Common myeloid progenitor, CD34-positive (primary cell): ENCODE measurements around the gene TMEM181.

Source experiments
- CTCF ChIA-PET: fragments of 350-600 bp; sonication (Branson Sonifier 250); formaldehyde crosslinking; loops from one replicate; lab custom pipeline; 2021; ENCODE audit warnings: antibody characterized with exemption; lab: Charles Lee
- POLR2A ChIA-PET: fragments of 350-600 bp; sonication (Branson Sonifier 250); formaldehyde crosslinking; loops from one replicate; lab custom pipeline; 2021; ENCODE audit warnings: antibody characterized with exemption; lab: Charles Lee
- DNase-seq, 3 donors: peaks; one replicate each; pipeline versions ENCODE4 v3.0.0 to v3.0.0-alpha.2; 2013
- H3K27ac ChIP-seq, 2 experiments: 1 replicate in 1 of 2; 2 replicates in 1 of 2; pipeline ENCODE4 v1.7.0; 2013; ENCODE audit warnings: inconsistent platforms in 2 of 2, low read length in 2 of 2, mild to moderate bottlenecking in 2 of 2, low read depth in 1 of 2, moderate library complexity in 1 of 2; ENCODE audit not compliant: severe bottlenecking in 2 of 2, insufficient read depth in 1 of 2, poor library complexity in 1 of 2
- H3K27me3 ChIP-seq, 5 experiments: replicated peaks in 2 of 5; 1 replicate in 3 of 5; 2 replicates in 2 of 5; pipeline versions ENCODE4 v1.6.1 to v1.7.0; 2013; ENCODE audit warnings: low read length in 4 of 5, mild to moderate bottlenecking in 2 of 5, moderate library complexity in 2 of 5, inconsistent platforms in 1 of 5; ENCODE audit not compliant: insufficient read depth in 5 of 5, control insufficient read depth in 4 of 5
- H3K36me3 ChIP-seq, 4 experiments: 1 replicate in 2 of 4; 2 replicates in 2 of 4; pipeline versions ENCODE4 v1.6.1 to v1.7.0; 2013; ENCODE audit warnings: low read length in 3 of 4, control low read depth in 1 of 4, mild to moderate bottlenecking in 1 of 4; ENCODE audit not compliant: control insufficient read depth in 4 of 4, insufficient read depth in 4 of 4
- H3K4me1 ChIP-seq, 4 experiments: 1 replicate in 3 of 4; 2 replicates in 1 of 4; pipeline versions ENCODE4 v1.6.1 to v1.7.1; 2013; ENCODE audit warnings: low read length in 3 of 4, mild to moderate bottlenecking in 3 of 4, control low read depth in 1 of 4, inconsistent platforms in 1 of 4, moderate library complexity in 1 of 4; ENCODE audit not compliant: control insufficient read depth in 4 of 4, insufficient read depth in 4 of 4; ENCODE audit errors: control extremely low read depth in 1 of 4
- H3K4me3 ChIP-seq, 7 experiments: 1 replicate in 4 of 7; 2 replicates in 3 of 7; pipeline versions ENCODE4 v1.5.1 to v1.7.0; 2013; ENCODE audit warnings: mild to moderate bottlenecking in 7 of 7, low read length in 6 of 7, moderate library complexity in 6 of 7, inconsistent platforms in 2 of 7, low read depth in 2 of 7, control low read depth in 1 of 7; ENCODE audit not compliant: insufficient read depth in 4 of 7, control insufficient read depth in 1 of 7; ENCODE audit errors: extremely low read depth in 1 of 7
- H3K9me3 ChIP-seq, 5 experiments: 1 replicate in 4 of 5; 2 replicates in 1 of 5; pipeline versions ENCODE4 v1.6.1 to v1.7.1; 2013; ENCODE audit warnings: low read length in 4 of 5, mild to moderate bottlenecking in 2 of 5, inconsistent platforms in 1 of 5, low read depth in 1 of 5, moderate library complexity in 1 of 5; ENCODE audit not compliant: control insufficient read depth in 4 of 5, insufficient read depth in 2 of 5; ENCODE audit errors: control extremely low read depth in 1 of 5
- WGBS: methylation state at CpG from one replicate; pipeline ENCODE4 v1.1.5; 2013; ENCODE audit not compliant: insufficient coverage; 5-methylcytosine and 5-hydroxymethylcytosine counted together

The TMEM181 gene

DNA sequence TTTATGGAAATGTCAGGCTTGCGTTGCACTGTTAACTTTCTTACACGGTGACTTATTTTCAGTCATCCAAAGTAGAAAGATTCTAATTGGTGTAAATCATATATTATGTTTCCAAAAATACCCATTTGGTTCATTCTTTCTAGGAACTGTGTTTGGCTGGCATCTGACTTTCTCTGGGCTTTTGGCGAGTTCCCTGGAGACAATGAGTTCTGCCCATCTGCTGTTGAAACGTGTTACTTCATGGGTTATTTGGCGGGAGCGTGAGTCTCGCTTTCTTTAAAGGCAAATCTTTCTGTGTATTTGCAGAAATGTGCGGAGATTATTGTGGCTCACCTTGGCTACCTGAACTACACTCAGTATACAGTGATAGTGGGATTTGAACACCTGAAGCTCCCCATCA, 29.5 kb downstream of the TMEM181 start:
- Histone ChIP-seq H3K4me1 (no peaks in the 10 kb centered on the region), H3K4me3 (no peak overlapping the region), H3K27me3 (no peaks in the 10 kb centered on the region), H3K9me3 (peaks cover 0 to 14% (median 0%) of the 10 kb centered on the region in 5 experiments), H3K36me3 (peaks cover 19 to 94% (median 67%) of the 10 kb centered on the region in 4 experiments), H3K27ac (no peak overlapping the region)
- DNase-seq = no peak
- CTCF ChIA-PET = interaction anchor here (1.2 to 1.4 kb wide), 2 partner anchors 89 to 375 kb away, joined by 3 to 8 read pairs; no protein-coding TSS in a partner anchor
- 100% methylated on average over 4 of the region's 8 CpGs for WGBS
- POLR2A ChIA-PET = no interaction called here

DNA sequence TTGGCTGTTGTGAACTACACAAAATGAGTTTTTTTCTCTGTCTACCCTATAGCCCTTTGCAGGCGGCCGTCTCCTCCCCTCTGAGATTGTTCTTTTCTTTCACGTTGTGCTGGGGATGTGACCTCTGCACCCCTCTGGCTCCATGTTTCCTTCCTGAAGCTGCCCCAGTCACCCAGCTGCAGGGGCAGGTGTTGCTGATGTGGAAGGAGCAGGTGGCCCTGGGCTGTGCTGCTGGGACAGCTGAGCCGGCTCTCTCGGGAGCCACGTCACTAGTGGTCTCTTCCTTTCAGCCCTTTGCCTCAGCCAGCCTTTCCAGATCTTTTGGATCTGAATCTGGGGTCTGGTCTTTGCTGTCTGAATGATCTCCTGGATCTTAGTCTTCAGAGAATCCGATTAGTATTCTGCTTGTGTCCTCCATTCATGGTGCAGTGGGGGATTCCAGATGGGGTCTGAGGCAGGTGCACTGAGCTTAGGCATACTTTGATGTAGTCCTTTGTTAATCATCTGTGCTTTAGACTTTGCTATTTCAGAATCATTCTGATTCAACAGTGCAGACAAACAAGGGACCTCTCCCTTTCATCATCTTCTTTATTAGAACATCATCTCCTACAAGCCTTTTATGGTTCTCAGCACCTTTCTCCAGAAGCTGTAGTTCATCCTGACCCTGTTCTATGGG, 31.4 kb downstream of the TMEM181 start:
- CTCF ChIA-PET = interaction anchor here (1.3 to 1.6 kb wide), 2 partner anchors 100 to 383 kb away, joined by 3 to 4 read pairs; no protein-coding TSS in a partner anchor
- Histone ChIP-seq H3K9me3 (peaks cover 0 to 7% (median 0%) of the 10 kb centered on the region in 5 experiments), H3K36me3 (peaks cover 10 to 87% (median 56%) of the 10 kb centered on the region in 4 experiments), H3K27me3 (no peaks in the 10 kb centered on the region), H3K4me1 (no peaks in the 10 kb centered on the region), H3K27ac (no peak overlapping the region), H3K4me3 (no peak overlapping the region)
- WGBS = 100% methylated on average over 5 of the region's 7 CpGs
- DNase-seq = no peak
- POLR2A ChIA-PET = interaction anchor here (0.6 kb wide), 1 partner anchor 15 kb away, joined by 3 read pairs; no protein-coding TSS in a partner anchor

DNA sequence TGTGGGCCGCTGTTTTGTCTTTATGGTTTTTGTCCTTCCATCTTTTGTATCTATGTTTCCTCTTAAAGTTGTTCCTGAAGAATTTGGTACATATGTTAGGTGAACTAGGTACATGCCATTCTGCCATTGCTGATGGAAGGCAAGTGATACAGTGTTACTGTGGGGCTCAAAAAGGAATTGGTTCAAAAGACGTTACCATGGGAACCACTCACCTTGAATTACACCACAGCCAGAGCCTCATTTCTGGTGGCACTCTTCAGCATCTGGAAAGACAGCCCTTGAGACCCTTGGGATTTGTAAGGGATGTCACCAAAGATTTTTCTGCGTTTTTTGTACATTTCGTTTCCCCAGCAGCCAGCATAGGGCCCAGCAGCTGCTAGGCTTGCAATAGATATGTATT, 31.9 kb downstream of the TMEM181 start:
- no peaks in the 10 kb centered on the region for H3K4me1 ChIP-seq
- no peak overlapping the region for H3K4me3 ChIP-seq
- WGBS = no CpG with 5 or more reads among the region's 4 CpGs
- H3K27me3 ChIP-seq = no peaks in the 10 kb centered on the region
- DNase-seq = no peak
- ChIA-PET CTCF (interaction anchor here (0.6 to 1.6 kb wide), 4 partner anchors 99 to 383 kb away, joined by 3 to 4 read pairs (median 3); no protein-coding TSS in a partner anchor), POLR2A (interaction anchor here (0.6 kb wide), 1 partner anchor 15 kb away, joined by 3 read pairs; no protein-coding TSS in a partner anchor)
- peaks cover 0 to 2% (median 0%) of the 10 kb centered on the region in 5 experiments for H3K9me3 ChIP-seq
- no peak overlapping the region for H3K27ac ChIP-seq
- peaks cover 5 to 86% (median 54%) of the 10 kb centered on the region in 4 experiments for H3K36me3 ChIP-seq

DNA sequence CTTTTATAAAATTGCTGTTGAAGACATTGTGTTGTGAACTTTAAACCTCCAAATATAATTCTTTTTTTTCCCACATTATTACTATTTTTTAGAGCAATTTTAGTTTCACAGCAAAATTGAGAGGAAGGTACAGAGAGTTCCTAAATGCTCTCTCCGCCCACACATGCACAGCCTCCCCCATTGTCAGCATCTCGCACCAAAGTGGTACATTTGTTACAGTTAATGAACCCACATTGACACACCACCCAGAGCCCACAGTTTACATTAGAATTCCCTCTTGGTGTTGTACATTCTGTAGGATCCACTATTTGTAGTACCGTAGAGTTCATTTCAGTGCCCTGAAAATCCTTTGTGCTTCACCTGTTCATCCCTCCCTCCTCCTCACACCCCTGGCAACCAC, 33.8 kb downstream of the TMEM181 start:
- H3K27ac ChIP-seq = no peak overlapping the region
- CTCF ChIA-PET = interaction anchor here (0.6 to 3.3 kb wide), 7 partner anchors 10 to 380 kb away, joined by 3 to 13 read pairs (median 7); no protein-coding TSS in a partner anchor
- POLR2A ChIA-PET = no interaction called here
- H3K9me3 ChIP-seq = no peaks in the 10 kb centered on the region
- peaks cover 4 to 82% (median 53%) of the 10 kb centered on the region in 4 experiments for H3K36me3 ChIP-seq
- DNase-seq = no peak
- peaks cover 0 to 2% (median 0%) of the 10 kb centered on the region in 4 experiments for H3K4me1 ChIP-seq
- H3K4me3 ChIP-seq = no peak overlapping the region
- WGBS = 100% methylated on average over 1 of the region's 3 CpGs
- H3K27me3 ChIP-seq = no peaks in the 10 kb centered on the region

DNA sequence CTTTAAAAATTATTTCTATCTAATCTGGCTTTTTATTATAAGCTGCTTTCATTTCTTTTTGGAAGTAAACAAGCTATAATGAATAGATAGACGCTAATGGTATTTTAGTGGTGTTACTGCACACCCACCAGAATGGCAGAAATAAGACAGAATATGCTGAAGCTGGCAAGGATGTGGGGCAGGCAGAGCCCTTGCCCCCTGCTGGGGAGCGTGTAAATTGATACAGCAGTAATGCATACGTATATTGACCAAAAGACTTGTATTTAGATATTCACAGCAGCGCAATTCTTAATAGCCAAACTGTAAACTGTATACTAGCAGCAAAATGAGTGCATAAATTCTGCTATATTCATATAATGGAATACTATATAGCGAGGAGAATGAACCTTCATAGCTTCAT, 35.3 kb downstream of the TMEM181 start:
- POLR2A ChIA-PET = no interaction called here
- H3K36me3 ChIP-seq = peaks cover 7 to 81% (median 60%) of the 10 kb centered on the region in 4 experiments
- H3K4me3 ChIP-seq = no peak overlapping the region
- no peaks in the 10 kb centered on the region for H3K27me3 ChIP-seq
- no peak overlapping the region for H3K27ac ChIP-seq
- CTCF ChIA-PET = interaction anchor here (0.9 to 3.3 kb wide), 10 partner anchors 8 to 386 kb away, joined by 3 to 13 read pairs (median 6); no protein-coding TSS in a partner anchor
- no peaks in the 10 kb centered on the region for H3K9me3 ChIP-seq
- WGBS = no CpG with 5 or more reads among the region's 5 CpGs
- DNase-seq = peak; percentile 37 to 67 (median 61)
- H3K4me1 ChIP-seq = peaks cover 0 to 2% (median 0%) of the 10 kb centered on the region in 4 experiments

DNA sequence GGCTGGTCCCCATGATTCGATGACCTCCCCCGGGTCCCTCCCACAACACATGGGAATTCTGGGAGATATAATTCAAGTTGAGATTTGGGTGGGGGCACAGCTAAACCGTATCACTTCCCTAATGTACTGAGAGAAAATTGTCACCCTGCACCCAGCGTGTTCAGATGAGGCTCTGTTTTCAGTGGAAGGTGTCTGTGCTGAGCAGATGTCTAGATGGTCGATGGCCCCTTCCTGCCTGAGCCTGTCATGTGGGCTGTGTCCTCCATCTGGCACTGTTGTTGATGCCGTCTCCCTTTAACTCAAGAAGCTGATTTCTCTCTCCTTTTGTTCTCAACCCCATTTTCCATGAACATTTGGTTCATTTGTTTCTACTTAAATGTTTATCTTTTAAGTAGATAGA, 37.0 kb downstream of the TMEM181 start:
- ChIA-PET CTCF (interaction anchor here (1.5 to 3.0 kb wide), 3 partner anchors 27 to 383 kb away, joined by 7 to 13 read pairs (median 7); no protein-coding TSS in a partner anchor), POLR2A (no interaction called here)
- 90% methylated on average over 3 of the region's 6 CpGs for WGBS
- Histone ChIP-seq H3K27me3 (no peaks in the 10 kb centered on the region), H3K9me3 (no peaks in the 10 kb centered on the region), H3K4me3 (no peak overlapping the region), H3K36me3 (peaks cover 3 to 70% (median 47%) of the 10 kb centered on the region in 4 experiments), H3K4me1 (peaks cover 0 to 2% (median 0%) of the 10 kb centered on the region in 4 experiments), H3K27ac (no peak overlapping the region)
- DNase-seq = no peak

DNA sequence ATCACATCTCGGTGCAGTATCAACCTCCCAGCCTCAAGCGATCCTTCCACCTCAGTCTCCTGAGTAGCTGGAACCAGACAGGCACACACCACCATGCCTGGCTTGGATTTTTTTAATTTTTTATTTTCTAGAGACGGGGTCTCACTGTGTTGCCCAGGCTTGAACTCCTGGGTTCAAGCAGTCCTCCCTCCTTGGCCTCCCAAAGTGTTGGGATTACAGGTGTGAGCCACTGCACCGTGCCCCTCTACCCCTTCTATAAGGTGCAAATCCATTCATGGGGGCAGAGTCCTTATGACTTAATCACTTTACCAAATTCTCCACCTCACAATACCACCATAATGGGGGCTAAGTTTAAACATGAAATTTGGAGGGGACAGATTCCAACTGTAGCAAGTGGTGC, 37.7 kb downstream of the TMEM181 start:
- WGBS = 90% methylated on average over 2 of the region's 4 CpGs
- peaks cover 0 to 2% (median 0%) of the 10 kb centered on the region in 4 experiments for H3K4me1 ChIP-seq
- H3K27ac ChIP-seq = no peak overlapping the region
- POLR2A ChIA-PET = no interaction called here
- no peaks in the 10 kb centered on the region for H3K27me3 ChIP-seq
- no peak for DNase-seq
- H3K4me3 ChIP-seq = no peak overlapping the region
- peaks cover 3 to 68% (median 46%) of the 10 kb centered on the region in 4 experiments for H3K36me3 ChIP-seq
- CTCF ChIA-PET = interaction anchor here (1.4 to 1.5 kb wide), 3 partner anchors 28 to 376 kb away, joined by 4 to 7 read pairs (median 7); no protein-coding TSS in a partner anchor
- no peaks in the 10 kb centered on the region for H3K9me3 ChIP-seq
